ENCODE data around the gene FAM163A.
"Not testable (repeated sequence)": the region's sequence is repeated elsewhere in the genome, so short reads cannot be mapped to it uniquely, and the experiment has no call there.

Gene FAM163A

DNA sequence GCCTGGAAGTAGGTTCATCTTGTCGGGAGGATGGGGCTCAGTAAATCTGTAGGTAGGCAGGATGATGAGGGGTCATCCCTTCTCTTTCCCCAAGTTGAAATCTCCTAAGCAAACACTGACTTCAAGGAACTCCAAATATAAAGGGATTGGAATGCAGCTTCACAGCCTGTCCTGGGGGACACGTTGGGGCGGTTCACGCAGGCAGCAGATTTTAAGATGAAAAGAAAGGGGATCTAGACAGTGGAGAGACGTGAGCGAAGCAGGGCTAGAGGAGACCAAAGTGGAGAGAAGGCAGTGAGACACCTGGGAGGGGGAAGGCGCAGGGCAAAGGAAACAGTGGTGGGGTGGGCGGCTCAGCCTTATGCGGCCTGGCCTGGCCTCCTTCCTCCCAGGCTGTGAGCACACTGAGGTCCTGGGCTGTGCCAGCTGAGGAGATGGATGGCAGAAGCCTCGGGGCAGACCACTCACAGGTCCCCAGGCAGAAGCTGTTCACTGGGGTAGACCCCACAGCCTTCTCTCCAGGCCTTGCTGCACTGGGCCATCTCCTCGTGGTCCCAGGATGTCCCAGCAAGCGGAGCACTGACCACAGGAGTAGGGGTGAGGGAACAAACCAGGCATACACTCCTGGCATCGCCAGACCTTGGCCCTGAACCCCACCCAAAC, 82.8 kb downstream of the FAM163A start:
- Histone ChIP-seq H3K36me3 (ENCODE audit: control insufficient read depth, insufficient read depth, low read length) (no peaks in the 10 kb centered on the region), H3K4me1 (ENCODE audit: control insufficient read depth, insufficient read depth, low read length, poor library complexity, severe bottlenecking) (no peaks in the 10 kb centered on the region), H3K9me3 (ENCODE audit: control insufficient read depth, low read length) (no peaks in the 10 kb centered on the region), H3K27ac (ENCODE audit: low read depth, low read length, severe bottlenecking) (no peak overlapping the region), H3K4me3 (ENCODE audit: extremely low read depth, insufficient read depth, low read length, poor library complexity, severe bottlenecking) (no peak overlapping the region)
- 75 to 85% methylated on average over 9 to 12 of the region's 13 CpGs for WGBS, 2 experiments (ENCODE audit: insufficient coverage in 2 of 2)

DNA sequence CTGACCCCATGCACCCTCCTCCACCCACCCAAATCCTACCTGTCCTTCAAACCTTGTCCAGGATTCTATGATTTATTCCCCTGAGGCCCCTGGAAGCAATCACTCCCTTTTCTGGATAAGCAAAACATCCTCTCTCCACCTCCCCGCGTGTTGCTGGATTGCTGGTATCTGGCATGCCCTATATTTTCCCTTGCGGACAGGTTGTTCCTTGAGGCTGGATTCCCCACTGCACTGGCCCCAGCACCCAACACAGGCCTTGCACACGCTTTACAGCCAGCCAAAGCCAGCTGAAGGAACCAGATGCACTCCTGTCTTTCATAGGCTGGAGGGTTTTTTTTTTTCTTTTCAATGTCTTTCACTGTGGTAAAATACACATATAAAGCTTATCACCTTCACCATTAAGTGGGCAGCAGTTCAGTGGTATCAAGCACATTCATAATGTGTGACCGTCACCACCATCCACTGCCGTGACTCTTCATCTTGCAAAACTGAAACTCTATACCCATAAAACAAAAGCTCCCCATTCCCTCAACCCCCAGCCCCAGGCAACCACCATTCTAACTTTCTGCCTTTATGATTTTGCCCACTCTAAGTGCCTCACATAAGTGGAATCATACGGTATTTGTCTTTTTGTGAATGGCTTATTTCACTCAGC, 83.7 kb downstream of the FAM163A start:
- 90 to 92% methylated on average over 6 of the region's 7 CpGs for WGBS, 2 experiments (ENCODE audit: insufficient coverage in 2 of 2)

DNA sequence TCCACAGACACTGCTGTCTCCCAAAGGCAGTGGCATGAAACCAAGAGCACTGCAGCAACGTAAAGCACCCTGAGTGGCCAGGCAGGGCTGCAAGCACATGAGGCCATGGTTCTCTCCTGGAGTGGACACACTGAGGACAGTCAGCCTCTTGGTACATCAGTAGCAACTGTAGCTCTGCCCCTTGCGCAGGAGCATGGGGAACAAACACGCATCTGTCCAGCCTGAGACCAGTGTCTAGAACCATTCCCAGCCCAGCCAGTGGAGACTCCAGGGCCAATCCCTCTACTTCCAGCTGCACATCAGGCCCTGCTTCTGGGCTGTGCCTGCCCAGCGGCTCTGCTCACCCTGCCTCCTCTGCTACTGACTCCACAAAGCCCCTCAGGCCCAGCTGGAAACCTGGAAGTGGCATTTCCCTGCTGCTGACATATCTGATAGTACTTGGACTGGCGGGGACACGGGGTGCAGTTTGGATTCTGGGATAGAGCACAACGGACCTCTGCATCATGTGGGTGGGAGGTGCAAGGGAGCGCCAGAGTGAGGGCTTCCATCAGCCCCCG, 85.5 kb downstream of the FAM163A start:
- Histone ChIP-seq H3K4me1 (ENCODE audit: control insufficient read depth, insufficient read depth, low read length, poor library complexity, severe bottlenecking) (no peaks in the 10 kb centered on the region), H3K27ac (ENCODE audit: low read depth, low read length, severe bottlenecking) (no peak overlapping the region), H3K4me3 (ENCODE audit: extremely low read depth, insufficient read depth, low read length, poor library complexity, severe bottlenecking) (no peak overlapping the region), H3K9me3 (ENCODE audit: control insufficient read depth, low read length) (no peaks in the 10 kb centered on the region), H3K36me3 (ENCODE audit: control insufficient read depth, insufficient read depth, low read length) (no peaks in the 10 kb centered on the region)
- 87 to 88% methylated on average over 7 of the region's 9 CpGs for WGBS, 2 experiments (ENCODE audit: insufficient coverage in 2 of 2)

More for the DNA sequence above, 83.7 kb downstream of the FAM163A start:
- Histone ChIP-seq H3K4me1 (ENCODE audit: control insufficient read depth, insufficient read depth, low read length, poor library complexity, severe bottlenecking) (no peaks in the 10 kb centered on the region), H3K9me3 (ENCODE audit: control insufficient read depth, low read length) (no peaks in the 10 kb centered on the region), H3K4me3 (ENCODE audit: extremely low read depth, insufficient read depth, low read length, poor library complexity, severe bottlenecking) (no peak overlapping the region), H3K27ac (ENCODE audit: low read depth, low read length, severe bottlenecking) (no peak overlapping the region), H3K36me3 (ENCODE audit: control insufficient read depth, insufficient read depth, low read length) (no peaks in the 10 kb centered on the region)

DNA sequence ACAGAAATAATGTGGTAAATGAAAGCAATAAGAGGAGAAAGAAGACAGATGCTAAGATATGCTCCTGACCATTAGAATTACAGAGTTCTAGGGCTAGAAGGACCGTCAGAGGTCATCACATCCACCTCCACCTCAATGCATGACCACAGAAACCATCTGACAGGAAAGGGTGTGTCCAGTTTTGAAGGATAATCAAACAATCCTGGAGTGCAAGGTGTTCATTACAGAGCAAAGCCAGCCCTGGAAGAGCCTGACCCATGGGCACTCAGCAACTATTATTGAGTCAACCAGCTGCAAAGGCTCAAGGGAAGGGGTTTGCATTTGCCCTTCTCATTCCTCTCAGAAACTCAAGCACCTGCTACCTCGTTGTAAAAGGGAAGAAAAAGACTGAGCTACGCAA, 88.1 kb downstream of the FAM163A start:
- Histone ChIP-seq H3K4me1 (ENCODE audit: control insufficient read depth, insufficient read depth, low read length, poor library complexity, severe bottlenecking) (no peaks in the 10 kb centered on the region), H3K36me3 (ENCODE audit: control insufficient read depth, insufficient read depth, low read length) (no peaks in the 10 kb centered on the region), H3K4me3 (ENCODE audit: extremely low read depth, insufficient read depth, low read length, poor library complexity, severe bottlenecking) (no peak overlapping the region), H3K9me3 (ENCODE audit: control insufficient read depth, low read length) (no peaks in the 10 kb centered on the region), H3K27ac (ENCODE audit: low read depth, low read length, severe bottlenecking) (no peak overlapping the region)
- WGBS, 2 experiments (ENCODE audit: insufficient coverage in 2 of 2), result 80 to 82% methylated on average over 1 to 2 of the region's 3 CpGs

DNA sequence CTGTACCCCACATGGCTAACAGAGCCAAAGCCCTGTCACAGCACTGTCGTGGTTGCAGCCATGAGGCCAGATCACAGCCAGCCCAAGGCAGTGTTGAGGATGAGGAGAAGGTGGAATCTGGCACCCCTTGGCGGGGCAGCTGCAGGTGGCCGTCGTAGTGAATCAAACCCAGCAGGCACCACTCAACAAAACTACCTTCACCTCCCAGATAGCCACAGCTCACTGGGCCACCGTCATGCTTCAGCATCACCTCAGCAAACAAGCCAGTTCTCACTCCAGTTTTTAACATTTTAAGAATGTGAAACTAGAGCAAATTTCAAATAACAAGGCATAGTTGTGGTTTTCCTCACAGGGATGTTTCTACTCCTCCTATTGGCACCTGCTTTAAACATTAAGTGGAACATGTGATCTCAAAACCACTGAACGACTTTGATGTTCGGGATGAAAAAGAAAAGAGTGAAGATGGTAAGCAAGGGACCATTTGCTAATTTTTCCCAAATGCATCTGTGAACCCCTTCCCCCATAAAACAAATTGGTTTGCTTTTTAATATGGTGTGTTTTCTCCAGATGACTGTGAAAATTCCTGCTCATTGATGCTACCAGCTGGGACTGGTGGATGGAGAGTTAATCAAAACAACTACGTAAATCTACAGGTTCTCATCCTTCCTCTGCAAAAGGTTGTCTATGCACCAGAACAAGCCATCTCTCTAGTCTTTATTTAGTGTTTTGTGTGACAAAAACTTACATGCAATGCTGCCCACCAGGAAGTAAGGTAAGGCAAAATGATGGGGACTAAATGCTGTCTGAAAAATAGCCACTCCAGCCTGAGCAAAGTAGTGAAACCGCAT, 89.0 kb downstream of the FAM163A start:
- Histone ChIP-seq H3K36me3 (ENCODE audit: control insufficient read depth, insufficient read depth, low read length) (no peaks in the 10 kb centered on the region), H3K27ac (ENCODE audit: low read depth, low read length, severe bottlenecking) (no peak overlapping the region), H3K9me3 (ENCODE audit: control insufficient read depth, low read length) (no peaks in the 10 kb centered on the region), H3K4me1 (ENCODE audit: control insufficient read depth, insufficient read depth, low read length, poor library complexity, severe bottlenecking) (no peaks in the 10 kb centered on the region), H3K4me3 (ENCODE audit: extremely low read depth, insufficient read depth, low read length, poor library complexity, severe bottlenecking) (no peak overlapping the region)
- WGBS, 2 experiments (ENCODE audit: insufficient coverage in 2 of 2), result 80 to 90% methylated on average over 1 to 3 of the region's 9 CpGs

DNA sequence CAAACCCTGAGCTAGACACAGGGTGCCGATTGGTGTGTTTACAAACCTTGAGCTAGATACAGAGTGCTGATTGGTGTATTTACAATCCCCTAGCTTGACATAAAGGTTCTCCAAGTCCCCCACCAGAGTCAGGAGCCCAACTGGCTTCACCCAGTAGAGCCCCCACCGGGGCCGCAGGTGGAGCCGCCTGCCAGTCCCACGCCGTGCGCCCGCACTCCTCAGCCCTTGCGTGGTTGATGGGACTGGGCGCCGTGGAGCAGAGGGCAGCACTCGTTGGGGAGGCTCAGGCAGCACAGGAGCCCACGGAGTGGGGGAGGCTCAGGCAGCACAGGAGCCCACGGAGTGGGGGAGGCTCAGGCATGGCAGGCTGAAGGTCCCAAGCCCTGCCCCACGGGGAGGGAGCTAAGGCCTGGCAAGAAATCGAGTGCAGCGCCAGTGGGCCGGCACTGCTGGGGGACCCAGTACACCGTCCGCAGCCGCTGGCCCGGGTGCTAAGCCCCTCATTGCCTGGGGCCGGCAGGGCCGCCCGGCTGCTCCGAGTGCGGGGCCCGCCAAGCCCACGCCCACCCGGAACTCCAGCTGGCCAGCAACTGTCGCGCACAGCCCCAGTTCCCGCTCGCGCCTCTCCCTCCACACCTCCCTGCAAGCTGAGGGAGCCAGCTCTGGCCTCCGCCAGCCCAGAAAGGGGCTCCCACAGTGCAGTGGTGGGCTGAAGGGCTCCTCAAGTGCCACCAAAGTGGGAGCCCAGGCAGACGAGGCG, 93.8 kb downstream of the FAM163A start:
- not testable (repeated sequence) for H3K4me1 ChIP-seq (ENCODE audit: control insufficient read depth, insufficient read depth, low read length, poor library complexity, severe bottlenecking); H3K9me3 ChIP-seq (ENCODE audit: control insufficient read depth, low read length); H3K27ac ChIP-seq (ENCODE audit: low read depth, low read length, severe bottlenecking); H3K4me3 ChIP-seq (ENCODE audit: extremely low read depth, insufficient read depth, low read length, poor library complexity, severe bottlenecking)
- WGBS, 2 experiments (ENCODE audit: insufficient coverage in 2 of 2), result 95 to 97% methylated on average over 19 to 25 of the region's 38 CpGs
- H3K36me3 ChIP-seq (ENCODE audit: control insufficient read depth, insufficient read depth, low read length), result peaks cover 17% of the 10 kb centered on the region

DNA sequence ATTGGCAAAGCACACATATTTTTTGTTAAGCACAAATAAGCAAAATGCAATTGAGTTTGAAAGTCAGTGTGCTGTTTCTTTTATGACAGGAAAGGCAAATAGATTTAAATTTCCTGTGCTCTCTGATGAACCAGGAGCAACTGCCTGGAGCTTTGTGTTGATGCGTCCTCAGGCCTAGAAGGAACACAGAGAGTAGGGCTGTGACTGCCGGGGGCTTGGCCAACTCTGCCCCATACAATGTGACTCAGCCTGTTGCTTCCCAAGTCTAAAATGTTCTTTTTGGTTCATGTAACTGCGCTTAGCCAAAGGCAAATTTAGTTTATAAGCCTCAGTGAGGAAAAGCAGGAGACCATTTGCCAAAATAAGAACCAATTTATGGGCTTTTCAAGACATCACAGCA, 97.0 kb downstream of the FAM163A start:
- peaks cover 29% of the 10 kb centered on the region for H3K36me3 ChIP-seq (ENCODE audit: control insufficient read depth, insufficient read depth, low read length)
- H3K27ac ChIP-seq (ENCODE audit: low read depth, low read length, severe bottlenecking), result no peak overlapping the region
- 91 to 97% methylated on average over 3 of the region's 3 CpGs for WGBS, 2 experiments (ENCODE audit: insufficient coverage in 2 of 2)
- H3K9me3 ChIP-seq (ENCODE audit: control insufficient read depth, low read length), result no peaks in the 10 kb centered on the region
- no peaks in the 10 kb centered on the region for H3K4me1 ChIP-seq (ENCODE audit: control insufficient read depth, insufficient read depth, low read length, poor library complexity, severe bottlenecking)
- H3K4me3 ChIP-seq (ENCODE audit: extremely low read depth, insufficient read depth, low read length, poor library complexity, severe bottlenecking), result no peak overlapping the region

DNA sequence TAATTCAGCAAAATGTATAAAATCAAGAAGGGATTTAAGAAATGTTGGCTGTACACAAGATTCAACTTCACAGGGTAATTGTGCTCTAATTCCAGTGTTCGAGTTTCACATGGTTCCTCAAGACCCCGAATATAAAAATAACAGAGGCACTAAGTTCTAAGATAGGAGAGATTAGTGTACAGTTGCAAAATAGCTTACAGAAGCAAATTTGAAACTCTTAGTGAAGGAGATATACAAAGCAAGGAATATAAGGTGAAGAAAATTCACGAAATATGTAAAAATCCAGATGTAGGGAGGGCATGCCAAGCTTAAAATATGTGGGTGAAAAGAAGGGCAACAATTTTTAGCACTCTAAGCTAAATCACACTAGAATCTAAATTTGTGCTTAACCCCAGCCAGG, 105.1 kb downstream of the FAM163A start:
- Histone ChIP-seq H3K27ac (ENCODE audit: low read depth, low read length, severe bottlenecking) (no peak overlapping the region), H3K4me3 (ENCODE audit: extremely low read depth, insufficient read depth, low read length, poor library complexity, severe bottlenecking) (no peak overlapping the region), H3K9me3 (ENCODE audit: control insufficient read depth, low read length) (no peaks in the 10 kb centered on the region), H3K36me3 (ENCODE audit: control insufficient read depth, insufficient read depth, low read length) (peaks cover 72% of the 10 kb centered on the region), H3K4me1 (ENCODE audit: control insufficient read depth, insufficient read depth, low read length, poor library complexity, severe bottlenecking) (no peaks in the 10 kb centered on the region)
- WGBS, 2 experiments (ENCODE audit: insufficient coverage in 2 of 2), result 96 to 100% methylated on average over 2 to 3 of the region's 3 CpGs

DNA sequence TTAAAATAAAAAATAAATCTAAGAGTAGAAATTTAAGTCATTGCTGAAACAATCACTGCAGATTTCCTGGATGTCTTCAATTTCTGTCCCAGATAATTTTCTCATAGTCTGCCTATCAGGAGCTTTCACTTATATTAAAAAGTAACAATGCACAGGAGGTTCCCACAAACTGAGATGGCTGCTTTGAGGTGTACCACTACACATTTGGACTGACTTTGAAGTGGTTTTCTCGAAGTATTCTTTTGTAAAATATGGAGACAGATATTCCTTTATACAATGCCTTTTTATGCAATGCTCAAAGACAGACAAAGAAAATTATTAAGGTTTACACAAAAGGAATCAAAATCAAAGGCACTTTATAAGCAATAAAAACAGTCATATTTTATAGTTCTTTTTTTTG, 110.0 kb downstream of the FAM163A start:
- H3K4me1 ChIP-seq (ENCODE audit: control insufficient read depth, insufficient read depth, low read length, poor library complexity, severe bottlenecking), result no peaks in the 10 kb centered on the region
- H3K36me3 ChIP-seq (ENCODE audit: control insufficient read depth, insufficient read depth, low read length), result peaks cover 61% of the 10 kb centered on the region
- H3K9me3 ChIP-seq (ENCODE audit: control insufficient read depth, low read length), result no peaks in the 10 kb centered on the region
- H3K27ac ChIP-seq (ENCODE audit: low read depth, low read length, severe bottlenecking), result no peak overlapping the region
- WGBS, 2 experiments (ENCODE audit: insufficient coverage in 2 of 2), result no CpG with 5 or more reads among the region's 1 CpG
- no peak overlapping the region for H3K4me3 ChIP-seq (ENCODE audit: extremely low read depth, insufficient read depth, low read length, poor library complexity, severe bottlenecking)

DNA sequence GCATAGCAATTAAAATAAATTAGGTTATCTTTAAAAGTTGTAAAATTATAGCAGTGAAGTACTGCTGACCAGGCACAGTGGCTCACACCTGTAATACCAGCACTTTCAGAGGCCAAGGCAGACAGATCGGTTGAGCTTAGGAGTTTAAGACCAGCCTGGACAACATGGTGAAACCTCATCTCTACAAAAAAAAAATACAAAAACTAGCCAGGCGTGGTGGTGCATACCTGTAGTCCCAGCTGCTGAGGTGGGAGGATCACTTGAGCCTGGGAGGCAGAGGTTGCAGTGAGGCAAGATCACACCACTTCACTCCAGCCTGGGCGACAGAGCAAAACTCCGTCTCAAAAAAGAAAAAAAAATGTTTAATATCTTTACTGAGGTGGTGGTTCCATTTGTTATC, 112.7 kb downstream of the FAM163A start:
- peaks cover 51% of the 10 kb centered on the region for H3K36me3 ChIP-seq (ENCODE audit: control insufficient read depth, insufficient read depth, low read length)
- H3K9me3 ChIP-seq (ENCODE audit: control insufficient read depth, low read length); H3K4me3 ChIP-seq (ENCODE audit: extremely low read depth, insufficient read depth, low read length, poor library complexity, severe bottlenecking); H3K27ac ChIP-seq (ENCODE audit: low read depth, low read length, severe bottlenecking); H3K4me1 ChIP-seq (ENCODE audit: control insufficient read depth, insufficient read depth, low read length, poor library complexity, severe bottlenecking): not testable (repeated sequence)
- 80 to 100% methylated on average over 1 of the region's 4 CpGs for WGBS, 2 experiments (ENCODE audit: insufficient coverage in 2 of 2)
